BLaER1 treated with 17β-estradiol and CSF1 and Interleukin-3, amounts not matched to agents 10 nM and 100 nM (cell line): ENCODE data around the gene AAMP.

Source experiments
- H3K27ac ChIP-seq, 11 experiments: shearing (Covaris generic); formaldehyde crosslinking; 2 replicates each; pipeline ENCODE4 v1.8.1; 2022
- H3K27me3 ChIP-seq, 11 experiments: shearing (Covaris generic); formaldehyde crosslinking; 2 replicates each; pipeline ENCODE4 v1.8.1; 2022
- H3K36me3 ChIP-seq, 11 experiments: shearing (Covaris generic); formaldehyde crosslinking; 2 replicates each; pipeline ENCODE4 v1.8.1; 2022
- H3K4me1 ChIP-seq, 10 experiments: shearing (Covaris generic); formaldehyde crosslinking; 2 replicates each; pipeline ENCODE4 v1.8.1; 2022
- H3K4me2 ChIP-seq, 11 experiments: shearing (Covaris generic); formaldehyde crosslinking; 2 replicates each; pipeline ENCODE4 v1.8.1; 2022
- H3K4me3 ChIP-seq, 10 experiments: shearing (Covaris generic); formaldehyde crosslinking; 2 replicates each; pipeline ENCODE4 v1.8.1; 2022
- H3K9ac ChIP-seq, 11 experiments: shearing (Covaris generic); formaldehyde crosslinking; 2 replicates each; pipeline ENCODE4 v1.8.1; 2022
- H3K9me3 ChIP-seq, 11 experiments: shearing (Covaris generic); formaldehyde crosslinking; replicated peaks in 1 of 11; 2 replicates each; pipeline ENCODE4 v1.8.1; 2022
- H4K20me1 ChIP-seq, 11 experiments: shearing (Covaris generic); formaldehyde crosslinking; 2 replicates each; pipeline ENCODE4 v1.8.1; 2022
- Cebpa-rat ChIP-seq, 11 experiments: shearing (Covaris generic); IDR thresholded peaks; 2 replicates each; pipeline ENCODE4 v1.8.1; 2022

AAMP gene

DNA sequence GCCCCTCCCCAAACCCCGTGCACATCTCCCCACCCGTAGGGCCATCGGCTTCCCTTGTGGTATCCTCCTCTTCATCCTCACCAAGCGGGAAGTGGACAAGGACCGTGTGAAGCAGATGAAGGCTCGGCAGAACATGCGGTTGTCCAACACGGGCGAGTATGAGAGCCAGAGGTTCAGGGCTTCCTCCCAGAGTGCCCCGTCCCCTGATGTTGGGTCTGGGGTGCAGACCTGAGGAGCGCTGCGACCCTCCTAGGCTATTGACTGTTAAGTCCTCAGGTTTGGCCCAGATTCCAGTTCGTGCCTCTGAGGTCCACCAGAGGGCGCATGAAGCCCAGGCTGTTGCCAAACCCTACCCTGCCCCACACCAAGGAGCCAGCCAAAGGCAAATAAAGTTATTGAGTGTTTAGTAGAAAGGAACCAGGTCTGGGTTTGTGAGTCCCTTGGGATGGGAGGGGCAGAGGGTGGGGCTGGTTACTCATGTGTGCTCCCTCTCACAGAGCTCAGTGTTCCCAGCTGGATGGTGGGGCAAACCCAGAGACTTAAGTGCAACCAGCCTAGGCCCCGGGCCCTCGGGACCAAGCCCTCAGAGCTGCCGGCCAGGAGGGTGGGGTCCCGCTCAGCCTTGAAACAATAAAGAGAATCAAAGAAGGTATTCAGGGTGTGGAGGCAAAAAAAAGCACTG lies 2.7 kb upstream of the AAMP start:
- no peak; a peak in 1 of 22 replicates for TF ChIP-seq Cebpa-rat (IDR thresholded peaks at IDR 0.05)
- Histone ChIP-seq H3K9ac (peak overlapping the region in 10 of 11 experiments; percentile 24 to 87 (median 81); a peak in 15 of 22 replicates), H3K9me3 (no peaks in the 10 kb centered on the region), H3K27ac (peak overlapping the region in 10 of 11 experiments; percentile 10 to 69 (median 48); a peak in 13 of 22 replicates), H3K36me3 (peaks cover 43 to 66% (median 49%) of the 10 kb centered on the region in 11 experiments), H4K20me1 (peaks cover 5 to 68% (median 27%) of the 10 kb centered on the region in 11 experiments; a peak in 17 of 22 replicates), H3K27me3 (no peaks in the 10 kb centered on the region), H3K4me2 (peak overlapping the region; percentile 87 to 100 (median 96)), H3K4me1 (peaks cover 37 to 79% (median 42%) of the 10 kb centered on the region in 10 experiments), H3K4me3 (peak overlapping the region in 1 of 10 experiments; percentile 92; a peak in 1 of 20 replicates)

DNA sequence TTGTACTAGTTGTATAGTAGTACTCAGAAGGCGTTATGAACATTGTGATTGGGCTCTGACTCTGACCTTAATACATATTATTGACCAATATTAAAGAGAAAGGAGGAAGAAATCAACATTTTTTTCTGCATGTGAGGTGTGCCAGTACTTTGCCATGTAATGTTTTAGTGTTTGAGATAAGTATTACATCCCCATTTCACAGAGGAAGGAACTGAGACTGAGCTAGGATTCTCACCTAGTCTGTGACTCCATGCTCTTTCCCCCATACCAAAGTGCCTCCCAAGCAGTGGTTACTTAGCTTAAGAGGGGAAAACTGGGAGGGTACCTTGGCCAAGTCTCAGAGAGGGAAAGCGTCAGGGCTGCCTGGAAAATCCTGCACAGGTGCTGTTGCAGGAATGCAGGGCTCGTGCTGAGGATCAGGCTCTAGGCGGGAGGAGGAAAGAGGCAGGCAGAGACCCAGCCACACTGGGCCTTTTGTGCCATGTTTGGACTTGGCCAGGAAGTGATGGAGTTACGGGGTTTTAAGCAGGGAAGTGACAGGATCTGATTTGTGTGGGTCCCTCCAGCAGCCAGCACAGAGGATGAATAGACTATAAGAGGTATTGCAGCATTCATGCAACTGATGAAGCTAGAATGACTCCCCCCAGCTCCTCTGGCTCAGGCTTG lies 2.1 kb upstream of the AAMP start:
- Histone ChIP-seq H3K4me3 (peak overlapping the region; percentile 76 to 95 (median 91); a peak in 16 of 20 replicates), H3K36me3 (peaks cover 43 to 66% (median 49%) of the 10 kb centered on the region in 11 experiments), H3K9ac (peak overlapping the region; percentile 74 to 97 (median 83); a peak in 21 of 22 replicates), H3K27me3 (no peaks in the 10 kb centered on the region), H3K27ac (peak overlapping the region in 7 of 11 experiments; percentile 15 to 80 (median 75); a peak in 11 of 22 replicates), H3K4me1 (peaks cover 37 to 81% (median 45%) of the 10 kb centered on the region in 10 experiments), H4K20me1 (peaks cover 7 to 68% (median 34%) of the 10 kb centered on the region in 11 experiments; a peak in 18 of 22 replicates), H3K9me3 (no peaks in the 10 kb centered on the region), H3K4me2 (peak overlapping the region; percentile 87 to 100 (median 96))
- TF ChIP-seq Cebpa-rat (IDR thresholded peaks at IDR 0.05) = no peak

GRCh38 chr2:218271487-218271797 lies 1.5 kb upstream of the AAMP start:
- Histone ChIP-seq H3K9me3 (no peaks in the 10 kb centered on the region), H3K27ac (peak overlapping the region in 9 of 11 experiments; percentile 10 to 83 (median 76); a peak in 15 of 22 replicates), H3K4me3 (peak overlapping the region; percentile 76 to 95 (median 91)), H3K36me3 (peaks cover 43 to 66% (median 49%) of the 10 kb centered on the region in 11 experiments), H3K4me1 (peaks cover 37 to 76% (median 47%) of the 10 kb centered on the region in 10 experiments), H3K4me2 (peak overlapping the region; percentile 87 to 100 (median 96)), H3K27me3 (no peaks in the 10 kb centered on the region), H3K9ac (peak overlapping the region; percentile 74 to 97 (median 83); a peak in 21 of 22 replicates), H4K20me1 (peaks cover 7 to 68% (median 37%) of the 10 kb centered on the region in 11 experiments; a peak in 18 of 22 replicates)
- no peak for TF ChIP-seq Cebpa-rat (IDR thresholded peaks at IDR 0.05)

DNA sequence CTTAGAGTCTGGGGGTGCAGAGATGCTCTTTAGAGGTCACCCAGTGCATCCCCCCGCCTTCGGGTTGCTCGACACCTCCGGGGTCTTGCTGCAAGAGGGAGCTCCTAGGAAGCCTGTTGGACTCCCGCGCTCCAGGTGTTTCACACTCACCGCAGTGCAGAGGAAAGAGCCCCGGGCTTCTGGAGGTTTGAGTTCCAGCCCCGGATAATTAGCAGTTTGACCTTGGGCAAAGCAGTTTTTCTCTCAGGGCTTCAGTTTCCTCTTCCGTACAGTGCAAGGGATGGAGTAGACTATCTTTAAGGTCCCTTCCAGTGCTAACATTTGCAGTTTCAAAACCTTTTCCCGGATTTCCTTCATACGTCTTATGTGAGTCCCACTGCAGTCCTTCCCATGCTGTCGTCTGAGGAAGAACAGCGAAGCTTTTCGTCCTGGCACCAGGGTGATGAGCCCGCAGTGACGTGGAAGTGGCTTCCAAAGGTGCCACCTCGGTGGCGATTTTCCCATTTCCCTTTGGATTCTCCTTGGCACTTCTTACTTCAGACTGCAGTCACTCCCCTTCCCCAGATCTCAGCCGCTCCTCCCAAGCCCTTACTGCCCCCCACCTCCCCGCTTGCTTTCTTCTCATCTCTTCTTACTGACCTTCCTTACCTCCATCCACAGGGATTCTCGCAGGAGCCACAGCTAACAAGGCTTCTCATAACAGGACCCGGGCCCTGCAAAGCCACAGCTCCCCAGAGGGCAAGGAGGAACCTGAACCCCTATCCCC lies 967 bp upstream of the AAMP start:
- Histone ChIP-seq H3K27me3 (no peaks in the 10 kb centered on the region), H3K9ac (peak overlapping the region; percentile 74 to 97 (median 83)), H3K27ac (peak overlapping the region; percentile 7 to 83 (median 75); a peak in 19 of 22 replicates), H3K4me1 (peaks cover 37 to 76% (median 48%) of the 10 kb centered on the region in 10 experiments), H3K4me2 (peak overlapping the region; percentile 87 to 100 (median 96)), H3K9me3 (no peaks in the 10 kb centered on the region), H4K20me1 (peaks cover 7 to 66% (median 33%) of the 10 kb centered on the region in 11 experiments; a peak in 17 of 22 replicates), H3K4me3 (peak overlapping the region; percentile 76 to 95 (median 91)), H3K36me3 (peaks cover 43 to 66% (median 49%) of the 10 kb centered on the region in 11 experiments)
- TF ChIP-seq Cebpa-rat (IDR thresholded peaks at IDR 0.05) = no peak

DNA sequence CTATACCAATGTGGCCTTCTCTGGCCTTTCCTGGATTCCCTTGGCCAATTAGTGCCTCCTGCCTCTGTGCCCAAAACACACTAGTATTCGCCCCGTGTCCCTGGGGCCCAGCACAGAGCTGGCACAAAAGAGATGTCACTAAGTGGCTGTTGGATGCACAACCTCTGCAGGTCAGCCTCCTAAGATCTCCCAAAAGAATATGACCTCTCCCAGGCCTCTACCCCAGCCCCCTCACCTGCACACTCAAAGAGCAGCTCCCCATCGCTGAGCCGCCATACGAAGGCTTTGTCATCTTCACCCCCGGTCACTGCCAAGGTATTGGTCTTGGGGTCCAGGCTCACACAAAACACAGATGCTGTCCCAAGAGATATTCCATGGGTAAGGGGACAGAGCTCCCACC lies 2.7 kb downstream of the AAMP start:
- Histone ChIP-seq H3K4me1 (peaks cover 44 to 78% (median 66%) of the 10 kb centered on the region in 10 experiments), H3K9me3 (no peaks in the 10 kb centered on the region), H3K36me3 (peaks cover 49 to 73% (median 59%) of the 10 kb centered on the region in 11 experiments), H4K20me1 (peaks cover 3 to 75% (median 38%) of the 10 kb centered on the region in 11 experiments; a peak in 18 of 22 replicates), H3K4me3 (no peak overlapping the region), H3K27ac (no peak overlapping the region), H3K4me2 (peak overlapping the region in 1 of 11 experiments; percentile 90; a peak in 2 of 22 replicates), H3K27me3 (no peaks in the 10 kb centered on the region), H3K9ac (peak overlapping the region in 3 of 11 experiments; percentile 9 to 42 (median 23); a peak in 2 of 22 replicates)
- no peak for TF ChIP-seq Cebpa-rat (IDR thresholded peaks at IDR 0.05)

GRCh38 chr2:218266316-218266979 lies 3.5 kb downstream of the AAMP start:
- Histone ChIP-seq H3K9me3 (no peaks in the 10 kb centered on the region), H4K20me1 (peaks cover 0 to 76% (median 34%) of the 10 kb centered on the region in 11 experiments; a peak in 17 of 22 replicates), H3K27me3 (no peaks in the 10 kb centered on the region), H3K4me2 (no peak overlapping the region; a peak in 1 of 22 replicates), H3K27ac (no peak overlapping the region; a peak in 1 of 22 replicates), H3K4me1 (peaks cover 44 to 78% (median 66%) of the 10 kb centered on the region in 10 experiments), H3K9ac (peak overlapping the region in 3 of 11 experiments; percentile 23 to 62 (median 55); a peak in 3 of 22 replicates), H3K4me3 (no peak overlapping the region), H3K36me3 (peaks cover 49 to 67% (median 59%) of the 10 kb centered on the region in 11 experiments)
- no peak for TF ChIP-seq Cebpa-rat (IDR thresholded peaks at IDR 0.05)

GRCh38 chr2:218265626-218266025 lies 4.3 kb downstream of the AAMP start:
- no peak for TF ChIP-seq Cebpa-rat (IDR thresholded peaks at IDR 0.05)
- Histone ChIP-seq H3K36me3 (peaks cover 49 to 67% (median 59%) of the 10 kb centered on the region in 11 experiments), H3K27ac (peak overlapping the region in 4 of 11 experiments; percentile 15 to 82 (median 56); a peak in 4 of 22 replicates), H3K4me3 (no peak overlapping the region), H3K27me3 (no peaks in the 10 kb centered on the region), H4K20me1 (peaks cover 0 to 76% (median 34%) of the 10 kb centered on the region in 11 experiments; a peak in 17 of 22 replicates), H3K4me2 (no peak overlapping the region; a peak in 1 of 22 replicates), H3K4me1 (peaks cover 44 to 80% (median 67%) of the 10 kb centered on the region in 10 experiments), H3K9ac (peak overlapping the region in 8 of 11 experiments; percentile 5 to 62 (median 28); a peak in 7 of 22 replicates), H3K9me3 (no peaks in the 10 kb centered on the region)
